ENCODE data around the gene QSOX2.

QSOX2 gene

DNA sequence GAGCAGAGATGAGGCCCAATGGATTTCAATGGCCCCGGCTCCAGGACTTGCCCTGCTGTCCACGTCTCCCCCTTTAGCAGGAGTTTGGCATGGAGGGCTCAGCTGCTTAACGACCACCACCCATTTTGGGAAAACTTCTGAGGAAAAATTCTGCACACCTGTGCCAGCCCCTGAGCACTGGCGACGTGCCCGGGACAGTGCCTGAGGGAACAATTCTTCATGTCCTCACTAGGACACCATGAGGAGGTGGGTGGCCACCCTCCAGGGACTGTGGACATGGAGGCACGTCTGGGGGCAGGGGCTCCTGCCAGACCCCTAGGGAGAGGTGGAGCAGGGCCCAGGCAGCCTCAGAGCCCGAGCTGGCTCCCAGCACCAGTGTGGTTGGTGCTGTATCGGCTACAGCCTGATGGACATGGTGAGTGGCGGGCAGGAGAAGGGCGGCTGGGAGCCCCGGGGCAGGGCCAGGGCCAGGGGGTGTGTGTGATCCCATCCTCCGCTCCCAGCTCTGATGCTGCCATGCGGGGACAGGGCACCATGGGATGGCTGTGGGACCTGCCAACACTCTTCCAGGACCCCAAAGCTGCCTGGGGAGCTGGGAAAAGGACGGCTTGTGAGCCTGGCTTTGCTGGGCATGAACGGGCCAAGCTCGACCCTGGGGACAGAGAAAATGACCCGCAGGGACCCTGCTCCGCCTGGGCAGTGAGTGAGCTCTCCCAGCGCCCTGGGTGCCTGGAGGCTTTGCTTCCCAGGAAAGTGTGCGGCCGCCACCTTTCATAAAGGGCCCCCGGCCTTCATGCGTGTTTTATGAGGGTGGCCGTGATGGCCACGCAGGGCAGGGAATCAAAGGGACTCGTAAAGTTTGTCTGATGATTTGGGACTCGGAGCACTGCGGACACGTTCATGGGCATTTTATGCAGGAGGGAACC lies 3.6 kb upstream of the QSOX2 start:
- no CpG with 5 or more reads among the region's 30 CpGs for WGBS (ENCODE audit: insufficient coverage, insufficient read length)
- Histone ChIP-seq H3K4me1 (ENCODE audit: control insufficient read depth, insufficient read depth, low read length) (peaks cover 10% of the 10 kb centered on the region), H3K4me3 (ENCODE audit: low read length) (no peak overlapping the region), H3K36me3 (ENCODE audit: control insufficient read depth, insufficient read depth, low read length) (no peaks in the 10 kb centered on the region), H3K27ac (ENCODE audit: low read length) (no peak overlapping the region), H3K27me3 (ENCODE audit: control insufficient read depth, insufficient read depth, low read length) (no peaks in the 10 kb centered on the region), H3K9me3 (ENCODE audit: control insufficient read depth, insufficient read depth, low read length) (no peaks in the 10 kb centered on the region)
- no peak for DNase-seq (ENCODE audit: low read depth, low spot score)

DNA sequence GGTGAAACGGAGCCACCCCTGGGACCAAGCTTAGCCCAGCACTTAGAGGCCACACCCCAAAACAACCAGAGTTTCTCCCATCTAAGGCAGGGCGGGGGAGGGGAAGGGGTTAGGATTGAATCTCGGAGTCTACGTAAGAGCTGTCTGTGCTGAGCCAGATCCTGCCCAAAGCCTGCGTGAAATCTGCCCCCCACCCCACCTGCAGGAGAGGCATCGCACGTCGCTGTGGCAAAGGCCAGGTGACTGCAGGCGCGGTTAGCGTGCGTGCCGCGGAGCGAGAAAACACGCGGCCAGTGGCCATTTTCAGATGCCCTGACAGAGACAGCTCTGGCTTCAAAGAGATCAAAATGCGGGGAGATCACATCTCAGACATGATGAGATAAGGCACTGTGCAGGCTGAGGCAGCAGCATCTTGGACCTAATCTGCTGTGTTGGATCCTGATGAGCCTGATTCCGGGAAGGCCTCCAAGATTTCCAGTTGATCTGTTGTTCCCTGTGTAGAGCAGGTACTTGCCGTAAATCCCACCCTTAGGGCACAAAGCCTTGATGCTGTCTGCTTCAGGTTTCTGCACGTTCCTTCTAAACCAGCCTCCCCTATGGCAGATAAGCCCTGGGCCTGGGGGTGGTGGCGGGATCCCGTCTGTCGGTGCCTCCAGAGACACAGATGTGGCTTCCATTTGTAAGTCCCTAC lies 2.5 kb upstream of the QSOX2 start:
- Histone ChIP-seq H3K4me3 (ENCODE audit: low read length) (no peak overlapping the region), H3K4me1 (ENCODE audit: control insufficient read depth, insufficient read depth, low read length) (peaks cover 12% of the 10 kb centered on the region), H3K27me3 (ENCODE audit: control insufficient read depth, insufficient read depth, low read length) (no peaks in the 10 kb centered on the region), H3K27ac (ENCODE audit: low read length) (no peak overlapping the region), H3K9me3 (ENCODE audit: control insufficient read depth, insufficient read depth, low read length) (no peaks in the 10 kb centered on the region), H3K36me3 (ENCODE audit: control insufficient read depth, insufficient read depth, low read length) (no peaks in the 10 kb centered on the region)
- DNase-seq (ENCODE audit: low read depth, low spot score): no peak
- no CpG with 5 or more reads among the region's 24 CpGs for WGBS (ENCODE audit: insufficient coverage, insufficient read length)

DNA sequence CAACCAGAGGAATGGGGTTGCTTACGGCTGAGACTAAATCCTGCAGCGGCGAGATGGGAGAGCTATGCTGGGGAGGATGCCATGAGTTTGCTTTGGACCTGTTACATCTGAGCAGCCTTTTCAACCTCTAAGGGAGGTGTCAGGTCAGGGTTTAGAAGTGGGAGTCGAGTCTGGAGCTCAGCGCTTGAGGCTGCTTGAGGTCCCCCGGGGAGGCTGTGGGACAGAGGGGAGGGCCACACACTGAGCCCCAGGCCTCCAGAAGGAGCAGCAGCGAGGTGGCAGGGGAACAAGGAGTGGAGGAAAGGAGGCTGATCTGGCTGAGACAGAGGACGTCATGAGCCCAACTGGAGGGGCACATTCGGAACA lies 1.9 kb upstream of the QSOX2 start:
- Histone ChIP-seq H3K4me3 (ENCODE audit: low read length) (no peak overlapping the region), H3K36me3 (ENCODE audit: control insufficient read depth, insufficient read depth, low read length) (no peaks in the 10 kb centered on the region), H3K9me3 (ENCODE audit: control insufficient read depth, insufficient read depth, low read length) (no peaks in the 10 kb centered on the region), H3K4me1 (ENCODE audit: control insufficient read depth, insufficient read depth, low read length) (peaks cover 12% of the 10 kb centered on the region), H3K27me3 (ENCODE audit: control insufficient read depth, insufficient read depth, low read length) (no peaks in the 10 kb centered on the region), H3K27ac (ENCODE audit: low read length) (no peak overlapping the region)
- DNase-seq (ENCODE audit: low read depth, low spot score): no peak
- no CpG with 5 or more reads among the region's 9 CpGs for WGBS (ENCODE audit: insufficient coverage, insufficient read length)

DNA sequence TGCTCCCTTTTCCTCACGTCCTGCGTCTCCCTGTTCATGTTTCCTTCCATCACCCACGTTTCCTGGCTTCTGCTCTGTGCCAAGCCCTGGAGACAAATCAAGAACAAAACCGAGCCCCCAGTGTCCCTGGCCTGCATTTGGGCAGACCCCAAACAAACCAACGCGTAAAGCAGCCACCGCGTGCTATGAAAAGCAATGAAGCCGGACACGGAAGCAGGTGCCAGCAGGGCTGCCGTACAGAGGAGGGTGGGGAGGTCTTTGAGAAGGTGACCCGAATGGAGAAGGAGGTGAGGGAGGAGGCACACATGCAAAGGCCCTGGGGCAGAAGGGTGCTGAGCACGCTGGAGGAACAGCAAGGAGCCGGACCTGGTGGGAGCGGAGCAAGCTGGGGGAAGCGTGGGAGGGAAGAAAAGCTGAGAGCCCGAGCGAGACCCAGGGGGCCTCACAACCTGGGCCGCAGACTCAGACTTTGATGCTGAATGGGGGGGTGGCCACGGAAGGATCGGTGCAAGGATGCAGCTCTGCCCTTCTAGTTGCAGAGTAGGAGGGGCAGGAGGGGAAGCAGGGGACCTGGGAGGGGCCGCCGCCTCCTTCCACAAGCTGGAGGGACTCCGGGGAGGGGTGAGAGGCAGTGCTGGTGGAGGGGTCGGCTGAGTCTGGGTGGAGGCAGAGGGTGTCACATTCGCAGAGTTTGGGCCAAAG lies 1.4 kb upstream of the QSOX2 start:
- H3K9me3 ChIP-seq (ENCODE audit: control insufficient read depth, insufficient read depth, low read length): no peaks in the 10 kb centered on the region
- DNase-seq (ENCODE audit: low read depth, low spot score): no peak
- WGBS (ENCODE audit: insufficient coverage, insufficient read length): no CpG with 5 or more reads among the region's 26 CpGs
- no peak overlapping the region for H3K27ac ChIP-seq (ENCODE audit: low read length)
- H3K27me3 ChIP-seq (ENCODE audit: control insufficient read depth, insufficient read depth, low read length): no peaks in the 10 kb centered on the region
- no peaks in the 10 kb centered on the region for H3K36me3 ChIP-seq (ENCODE audit: control insufficient read depth, insufficient read depth, low read length)
- H3K4me1 ChIP-seq (ENCODE audit: control insufficient read depth, insufficient read depth, low read length): peaks cover 12% of the 10 kb centered on the region
- no peak overlapping the region for H3K4me3 ChIP-seq (ENCODE audit: low read length)

DNA sequence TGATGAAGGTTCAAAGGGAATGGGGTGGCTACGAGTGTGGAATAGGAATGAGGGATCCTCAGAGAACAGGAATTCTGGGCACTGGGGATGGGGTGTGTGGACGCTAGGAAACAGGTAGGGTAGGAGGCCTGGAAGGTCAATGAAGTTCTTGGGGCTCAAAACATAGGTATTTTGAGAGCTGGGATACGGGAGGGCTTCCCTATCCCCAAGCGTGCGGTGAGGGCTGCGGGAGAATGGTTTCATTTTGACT lies 718 bp downstream of the QSOX2 start:
- Histone ChIP-seq H3K9me3 (ENCODE audit: control insufficient read depth, insufficient read depth, low read length) (no peaks in the 10 kb centered on the region), H3K27me3 (ENCODE audit: control insufficient read depth, insufficient read depth, low read length) (no peaks in the 10 kb centered on the region), H3K27ac (ENCODE audit: low read length) (no peak overlapping the region), H3K4me1 (ENCODE audit: control insufficient read depth, insufficient read depth, low read length) (peaks cover 12% of the 10 kb centered on the region), H3K36me3 (ENCODE audit: control insufficient read depth, insufficient read depth, low read length) (no peaks in the 10 kb centered on the region), H3K4me3 (ENCODE audit: low read length) (peak overlapping the region; percentile 73; the same call in 1 of the 2 replicates)
- no CpG with 5 or more reads among the region's 6 CpGs for WGBS (ENCODE audit: insufficient coverage, insufficient read length)
- DNase-seq (ENCODE audit: low read depth, low spot score): no peak

DNA sequence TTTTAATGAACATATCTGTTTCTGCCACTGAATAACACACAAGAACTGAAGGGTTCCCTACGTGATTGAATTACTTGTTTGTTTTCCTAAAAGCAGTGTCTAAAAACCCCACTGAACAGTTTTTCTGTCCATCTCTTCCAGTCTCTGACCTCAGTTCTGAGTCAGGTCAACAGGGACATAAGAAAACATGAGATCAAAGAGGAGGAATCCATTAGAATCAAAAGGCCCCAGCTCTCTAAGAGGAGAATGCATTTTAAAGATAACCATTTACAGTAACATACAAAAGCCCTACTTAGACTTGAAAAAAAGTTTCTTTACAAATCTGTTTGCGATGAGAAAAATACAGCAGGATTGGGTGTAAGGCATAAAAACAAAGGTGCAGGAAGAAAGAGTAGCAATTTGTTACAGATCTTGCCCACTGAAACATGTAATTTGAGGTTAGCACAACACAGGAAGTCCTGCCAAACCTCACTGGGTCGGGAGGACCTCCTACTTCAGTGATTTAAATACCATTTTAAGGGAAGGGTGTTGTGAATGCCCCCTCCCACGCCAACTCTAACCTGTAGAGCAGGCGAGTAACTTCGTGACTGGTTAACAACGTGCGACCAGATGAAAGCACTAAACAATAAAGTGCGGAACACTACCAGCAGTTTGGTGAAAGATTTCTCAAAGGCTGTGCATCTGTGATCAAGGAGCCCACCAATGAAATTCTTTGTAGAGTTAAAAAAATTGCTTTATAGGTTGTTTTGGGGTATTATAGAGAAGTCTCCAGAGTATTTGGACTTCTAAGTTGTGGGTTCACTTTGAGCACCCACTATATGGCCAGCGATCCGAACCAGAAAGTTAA lies 1.3 kb downstream of the QSOX2 start:
- H3K27ac ChIP-seq (ENCODE audit: low read length): no peak overlapping the region
- DNase-seq (ENCODE audit: low read depth, low spot score): no peak
- WGBS (ENCODE audit: insufficient coverage, insufficient read length): no CpG with 5 or more reads among the region's 11 CpGs
- H3K4me1 ChIP-seq (ENCODE audit: control insufficient read depth, insufficient read depth, low read length): peaks cover 12% of the 10 kb centered on the region
- no peak overlapping the region; the same call in 1 of the 2 replicates for H3K4me3 ChIP-seq (ENCODE audit: low read length)
- H3K9me3 ChIP-seq (ENCODE audit: control insufficient read depth, insufficient read depth, low read length): no peaks in the 10 kb centered on the region
- H3K27me3 ChIP-seq (ENCODE audit: control insufficient read depth, insufficient read depth, low read length): no peaks in the 10 kb centered on the region
- no peaks in the 10 kb centered on the region for H3K36me3 ChIP-seq (ENCODE audit: control insufficient read depth, insufficient read depth, low read length)

DNA sequence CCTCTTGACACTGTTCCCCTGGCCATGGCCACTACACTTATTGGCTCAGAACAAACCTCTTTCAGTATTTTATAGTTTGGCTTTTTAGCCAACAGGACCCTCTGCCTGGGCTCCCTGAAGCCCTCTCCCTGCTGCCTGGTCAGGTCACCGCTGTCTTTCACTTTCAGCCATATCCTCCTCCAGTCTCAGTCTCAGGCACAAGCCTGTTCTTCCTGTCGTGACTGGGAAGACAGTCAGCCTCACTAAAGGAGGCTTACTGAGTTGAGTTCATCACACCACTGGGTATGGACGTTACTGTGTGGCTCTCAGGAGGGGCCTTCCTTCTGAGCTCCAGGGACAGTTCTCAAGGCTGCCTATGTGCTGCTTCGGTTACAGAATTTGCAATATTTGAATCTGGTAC lies 2.0 kb downstream of the QSOX2 start:
- no peak overlapping the region for H3K27ac ChIP-seq (ENCODE audit: low read length)
- no peak for DNase-seq (ENCODE audit: low read depth, low spot score)
- no peaks in the 10 kb centered on the region for H3K9me3 ChIP-seq (ENCODE audit: control insufficient read depth, insufficient read depth, low read length)
- no CpG with 5 or more reads among the region's 4 CpGs for WGBS (ENCODE audit: insufficient coverage, insufficient read length)
- H3K4me1 ChIP-seq (ENCODE audit: control insufficient read depth, insufficient read depth, low read length): peaks cover 12% of the 10 kb centered on the region
- H3K4me3 ChIP-seq (ENCODE audit: low read length): no peak overlapping the region
- no peaks in the 10 kb centered on the region for H3K36me3 ChIP-seq (ENCODE audit: control insufficient read depth, insufficient read depth, low read length)
- H3K27me3 ChIP-seq (ENCODE audit: control insufficient read depth, insufficient read depth, low read length): no peaks in the 10 kb centered on the region

DNA sequence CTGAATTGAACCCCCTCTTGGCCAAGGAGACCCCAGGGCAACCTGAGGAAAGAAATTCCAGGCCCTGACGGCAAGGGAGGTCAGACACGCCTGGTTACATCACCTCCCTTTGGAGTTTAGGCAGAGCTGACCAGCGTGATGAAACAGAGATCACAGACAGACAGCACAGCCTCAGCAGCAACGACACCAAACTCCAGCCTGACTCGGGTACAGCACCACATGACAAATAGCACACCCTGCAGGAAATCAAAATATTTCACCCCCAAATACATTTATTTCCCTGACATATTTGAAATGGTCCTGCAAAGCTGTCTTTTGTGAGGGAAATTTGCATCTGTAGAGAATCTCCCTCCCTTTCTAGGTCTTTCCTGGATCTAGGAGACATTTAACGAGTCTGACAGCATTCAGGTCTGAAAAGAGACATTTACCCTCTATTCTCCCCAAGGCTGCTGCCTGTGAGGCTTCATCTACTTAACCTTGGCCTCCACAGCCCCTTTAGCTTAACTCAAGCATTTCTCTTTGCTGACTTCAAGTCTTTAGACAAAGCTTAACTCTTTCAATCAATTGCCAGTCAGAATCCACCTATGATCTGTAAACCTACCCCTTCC lies 2.6 kb downstream of the QSOX2 start:
- no peak for DNase-seq (ENCODE audit: low read depth, low spot score)
- no peaks in the 10 kb centered on the region for H3K27me3 ChIP-seq (ENCODE audit: control insufficient read depth, insufficient read depth, low read length)
- WGBS (ENCODE audit: insufficient coverage, insufficient read length): no CpG with 5 or more reads among the region's 6 CpGs
- H3K36me3 ChIP-seq (ENCODE audit: control insufficient read depth, insufficient read depth, low read length): no peaks in the 10 kb centered on the region
- H3K4me3 ChIP-seq (ENCODE audit: low read length): no peak overlapping the region
- peaks cover 11% of the 10 kb centered on the region for H3K4me1 ChIP-seq (ENCODE audit: control insufficient read depth, insufficient read depth, low read length)
- no peaks in the 10 kb centered on the region for H3K9me3 ChIP-seq (ENCODE audit: control insufficient read depth, insufficient read depth, low read length)
- no peak overlapping the region for H3K27ac ChIP-seq (ENCODE audit: low read length)

DNA sequence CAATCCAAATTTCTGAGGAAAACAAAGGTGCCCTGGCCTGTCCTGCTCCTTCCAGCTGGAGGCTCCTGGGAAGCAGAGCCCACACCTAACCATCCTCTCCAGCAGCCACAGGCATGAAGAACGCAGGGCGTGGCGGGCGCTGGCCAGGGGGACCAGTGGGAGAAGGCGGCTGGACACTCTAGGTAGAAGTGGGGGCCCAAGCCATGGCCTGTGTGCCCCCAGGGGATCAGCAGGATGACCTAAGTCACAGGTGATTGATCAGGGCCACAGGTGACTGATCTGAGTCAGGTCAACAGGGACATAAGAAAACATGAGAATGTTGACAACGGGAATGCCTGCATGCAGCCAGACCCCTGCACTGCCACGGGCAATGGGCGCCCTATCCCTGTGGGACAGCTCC lies 3.4 kb downstream of the QSOX2 start:
- peaks cover 4% of the 10 kb centered on the region for H3K4me1 ChIP-seq (ENCODE audit: control insufficient read depth, insufficient read depth, low read length)
- DNase-seq (ENCODE audit: low read depth, low spot score): no peak
- no peaks in the 10 kb centered on the region for H3K9me3 ChIP-seq (ENCODE audit: control insufficient read depth, insufficient read depth, low read length)
- H3K27ac ChIP-seq (ENCODE audit: low read length): no peak overlapping the region
- no peaks in the 10 kb centered on the region for H3K36me3 ChIP-seq (ENCODE audit: control insufficient read depth, insufficient read depth, low read length)
- no peaks in the 10 kb centered on the region for H3K27me3 ChIP-seq (ENCODE audit: control insufficient read depth, insufficient read depth, low read length)
- no peak overlapping the region for H3K4me3 ChIP-seq (ENCODE audit: low read length)
- WGBS (ENCODE audit: insufficient coverage, insufficient read length): no CpG with 5 or more reads among the region's 8 CpGs

DNA sequence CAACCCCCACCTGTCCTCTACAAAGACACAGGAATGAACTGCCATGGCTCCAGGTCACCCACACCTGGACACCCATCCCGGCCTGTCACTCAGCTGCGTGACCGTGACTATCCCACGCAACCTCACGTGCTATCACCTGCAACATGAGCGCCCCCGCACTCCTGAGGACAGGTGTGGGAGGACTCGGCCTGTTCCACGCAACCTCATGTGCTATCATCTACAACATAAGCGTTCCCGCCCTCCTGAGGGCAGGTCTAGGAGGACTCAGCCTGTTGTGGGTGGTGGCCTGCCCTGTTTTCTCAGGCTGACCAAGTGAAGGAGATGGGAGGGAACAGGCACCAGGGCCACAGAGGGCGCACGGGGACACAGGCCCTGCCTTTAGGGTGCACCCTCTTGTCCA lies 4.1 kb downstream of the QSOX2 start:
- WGBS (ENCODE audit: insufficient coverage, insufficient read length): no CpG with 5 or more reads among the region's 13 CpGs
- no peak overlapping the region for H3K27ac ChIP-seq (ENCODE audit: low read length)

More for the DNA sequence above, 4.1 kb downstream of the QSOX2 start:
- DNase-seq (ENCODE audit: low read depth, low spot score): no peak
- H3K27me3 ChIP-seq (ENCODE audit: control insufficient read depth, insufficient read depth, low read length): no peaks in the 10 kb centered on the region
- peaks cover 4% of the 10 kb centered on the region; the same call in 1 of the 2 replicates for H3K36me3 ChIP-seq (ENCODE audit: control insufficient read depth, insufficient read depth, low read length)
- H3K9me3 ChIP-seq (ENCODE audit: control insufficient read depth, insufficient read depth, low read length): no peaks in the 10 kb centered on the region
- no peak overlapping the region for H3K4me3 ChIP-seq (ENCODE audit: low read length)
- H3K4me1 ChIP-seq (ENCODE audit: control insufficient read depth, insufficient read depth, low read length): peaks cover 2% of the 10 kb centered on the region
